Measurements from ENCODE around the gene RAE1. TPM values are rescaled to one million over a fixed set of nuclear protein-coding genes. Genes with fewer than 3 reads are reported as not detected.

RAE1 gene
- polyA plus RNA-seq, 2 donors: 8.6 to 25.0 TPM

- H3K36me3 ChIP-seq (ENCODE audit: control insufficient read depth in 2 of 2, insufficient read depth in 2 of 2, low read length in 1 of 2): peaks cover 13 to 47% of the 10 kb centered on the region in 2 donors
- no peak overlapping the region for H3K4me3 ChIP-seq (ENCODE audit: low read depth in 1 of 2, low read length in 2 of 2)
- H3K4me1 ChIP-seq (ENCODE audit: control insufficient read depth in 2 of 2, insufficient read depth in 2 of 2, low read length in 1 of 2): no peaks in the 10 kb centered on the region
- H3K27ac ChIP-seq (ENCODE audit: low read depth in 2 of 2, low read length in 1 of 2): no peak overlapping the region
- H3K27me3 ChIP-seq (ENCODE audit: control insufficient read depth in 1 of 2, insufficient read depth in 2 of 2, low read length in 2 of 2): no peaks in the 10 kb centered on the region
- WGBS, 2 donors: 90 to 93% methylated on average over 10 of the region's 10 CpGs
- no peaks in the 10 kb centered on the region for H3K9me3 ChIP-seq (ENCODE audit: control insufficient read depth in 2 of 2, insufficient read depth in 1 of 2, low read depth in 1 of 2, low read length in 1 of 2)
Measured at GRCh38 chr20:57375652-57376230, 24.7 kb downstream of the RAE1 start.

GRCh38 chr20:57377350-57377749 is 26.3 kb downstream of the RAE1 start:
- WGBS, 2 donors: 84 to 86% methylated on average over 13 of the region's 13 CpGs

GRCh38 chr20:57378107-57378506 is 27.1 kb downstream of the RAE1 start:
- no peaks in the 10 kb centered on the region for H3K9me3 ChIP-seq (ENCODE audit: control insufficient read depth in 2 of 2, insufficient read depth in 1 of 2, low read depth in 1 of 2, low read length in 1 of 2)
- WGBS, 2 donors: 88 to 89% methylated on average over 16 of the region's 16 CpGs
- no peaks in the 10 kb centered on the region for H3K4me1 ChIP-seq (ENCODE audit: control insufficient read depth in 2 of 2, insufficient read depth in 2 of 2, low read length in 1 of 2)
- no peak overlapping the region for H3K4me3 ChIP-seq (ENCODE audit: low read depth in 1 of 2, low read length in 2 of 2)
- H3K27ac ChIP-seq (ENCODE audit: low read depth in 2 of 2, low read length in 1 of 2): no peak overlapping the region
- H3K27me3 ChIP-seq (ENCODE audit: control insufficient read depth in 1 of 2, insufficient read depth in 2 of 2, low read length in 2 of 2): no peaks in the 10 kb centered on the region
- peaks cover 13 to 34% of the 10 kb centered on the region in 2 donors for H3K36me3 ChIP-seq (ENCODE audit: control insufficient read depth in 2 of 2, insufficient read depth in 2 of 2, low read length in 1 of 2)

More at GRCh38 chr20:57377350-57377749, 26.3 kb downstream of the RAE1 start:
- Histone ChIP-seq H3K27ac (ENCODE audit: low read depth in 2 of 2, low read length in 1 of 2) (no peak overlapping the region), H3K36me3 (ENCODE audit: control insufficient read depth in 2 of 2, insufficient read depth in 2 of 2, low read length in 1 of 2) (peaks cover 13 to 38% of the 10 kb centered on the region in 2 donors), H3K4me3 (ENCODE audit: low read depth in 1 of 2, low read length in 2 of 2) (no peak overlapping the region), H3K4me1 (ENCODE audit: control insufficient read depth in 2 of 2, insufficient read depth in 2 of 2, low read length in 1 of 2) (no peaks in the 10 kb centered on the region), H3K27me3 (ENCODE audit: control insufficient read depth in 1 of 2, insufficient read depth in 2 of 2, low read length in 2 of 2) (no peaks in the 10 kb centered on the region), H3K9me3 (ENCODE audit: control insufficient read depth in 2 of 2, insufficient read depth in 1 of 2, low read depth in 1 of 2, low read length in 1 of 2) (no peaks in the 10 kb centered on the region)

GRCh38 chr20:57378646-57379262 is 27.7 kb downstream of the RAE1 start:
- 79 to 87% methylated on average over 4 of the region's 4 CpGs for WGBS, 2 donors
- Histone ChIP-seq H3K9me3 (ENCODE audit: control insufficient read depth in 2 of 2, insufficient read depth in 1 of 2, low read depth in 1 of 2, low read length in 1 of 2) (no peaks in the 10 kb centered on the region), H3K27me3 (ENCODE audit: control insufficient read depth in 1 of 2, insufficient read depth in 2 of 2, low read length in 2 of 2) (no peaks in the 10 kb centered on the region), H3K27ac (ENCODE audit: low read depth in 2 of 2, low read length in 1 of 2) (no peak overlapping the region), H3K4me1 (ENCODE audit: control insufficient read depth in 2 of 2, insufficient read depth in 2 of 2, low read length in 1 of 2) (no peaks in the 10 kb centered on the region), H3K36me3 (ENCODE audit: control insufficient read depth in 2 of 2, insufficient read depth in 2 of 2, low read length in 1 of 2) (peaks cover 13 to 30% of the 10 kb centered on the region in 2 donors), H3K4me3 (ENCODE audit: low read depth in 1 of 2, low read length in 2 of 2) (no peak overlapping the region)

GRCh38 chr20:57379263-57379647 is 28.2 kb downstream of the RAE1 start:
- H3K4me1 ChIP-seq (ENCODE audit: control insufficient read depth in 2 of 2, insufficient read depth in 2 of 2, low read length in 1 of 2): no peaks in the 10 kb centered on the region
- no peak overlapping the region for H3K27ac ChIP-seq (ENCODE audit: low read depth in 2 of 2, low read length in 1 of 2)
- H3K36me3 ChIP-seq (ENCODE audit: control insufficient read depth in 2 of 2, insufficient read depth in 2 of 2, low read length in 1 of 2): peaks cover 13 to 27% of the 10 kb centered on the region in 2 donors
- WGBS, 2 donors: 80 to 83% methylated on average over 5 of the region's 5 CpGs
- H3K4me3 ChIP-seq (ENCODE audit: low read depth in 1 of 2, low read length in 2 of 2): no peak overlapping the region
- no peaks in the 10 kb centered on the region for H3K9me3 ChIP-seq (ENCODE audit: control insufficient read depth in 2 of 2, insufficient read depth in 1 of 2, low read depth in 1 of 2, low read length in 1 of 2)
- H3K27me3 ChIP-seq (ENCODE audit: control insufficient read depth in 1 of 2, insufficient read depth in 2 of 2, low read length in 2 of 2): no peaks in the 10 kb centered on the region

GRCh38 chr20:57380081-57380750 is 29.2 kb downstream of the RAE1 start:
- no peaks in the 10 kb centered on the region for H3K4me1 ChIP-seq (ENCODE audit: control insufficient read depth in 2 of 2, insufficient read depth in 2 of 2, low read length in 1 of 2)
- no peak overlapping the region for H3K27ac ChIP-seq (ENCODE audit: low read depth in 2 of 2, low read length in 1 of 2)
- WGBS, 2 donors: 81 to 83% methylated on average over 10 of the region's 10 CpGs
- no peak overlapping the region for H3K4me3 ChIP-seq (ENCODE audit: low read depth in 1 of 2, low read length in 2 of 2)
- no peaks in the 10 kb centered on the region for H3K9me3 ChIP-seq (ENCODE audit: control insufficient read depth in 2 of 2, insufficient read depth in 1 of 2, low read depth in 1 of 2, low read length in 1 of 2)
- H3K27me3 ChIP-seq (ENCODE audit: control insufficient read depth in 1 of 2, insufficient read depth in 2 of 2, low read length in 2 of 2): no peaks in the 10 kb centered on the region
- peaks cover 10 to 21% of the 10 kb centered on the region in 2 donors for H3K36me3 ChIP-seq (ENCODE audit: control insufficient read depth in 2 of 2, insufficient read depth in 2 of 2, low read length in 1 of 2)

GRCh38 chr20:57381596-57382503 is 30.8 kb downstream of the RAE1 start:
- Histone ChIP-seq H3K27ac (ENCODE audit: low read depth in 2 of 2, low read length in 1 of 2) (no peak overlapping the region), H3K4me1 (ENCODE audit: control insufficient read depth in 2 of 2, insufficient read depth in 2 of 2, low read length in 1 of 2) (peaks cover 0 to 2% of the 10 kb centered on the region in 2 donors), H3K9me3 (ENCODE audit: control insufficient read depth in 2 of 2, insufficient read depth in 1 of 2, low read depth in 1 of 2, low read length in 1 of 2) (no peaks in the 10 kb centered on the region), H3K36me3 (ENCODE audit: control insufficient read depth in 2 of 2, insufficient read depth in 2 of 2, low read length in 1 of 2) (peaks cover 7 to 13% of the 10 kb centered on the region in 2 donors), H3K27me3 (ENCODE audit: control insufficient read depth in 1 of 2, insufficient read depth in 2 of 2, low read length in 2 of 2) (no peaks in the 10 kb centered on the region), H3K4me3 (ENCODE audit: low read depth in 1 of 2, low read length in 2 of 2) (no peak overlapping the region)
- WGBS, 2 donors: 48% methylated on average over 20 of the region's 20 CpGs

- Histone ChIP-seq H3K27ac (ENCODE audit: low read depth in 2 of 2, low read length in 1 of 2) (no peak overlapping the region), H3K36me3 (ENCODE audit: control insufficient read depth in 2 of 2, insufficient read depth in 2 of 2, low read length in 1 of 2) (peaks cover 4 to 7% of the 10 kb centered on the region in 2 donors), H3K4me1 (ENCODE audit: control insufficient read depth in 2 of 2, insufficient read depth in 2 of 2, low read length in 1 of 2) (peaks cover 0 to 2% of the 10 kb centered on the region in 2 donors), H3K4me3 (ENCODE audit: low read depth in 1 of 2, low read length in 2 of 2) (no peak overlapping the region), H3K9me3 (ENCODE audit: control insufficient read depth in 2 of 2, insufficient read depth in 1 of 2, low read depth in 1 of 2, low read length in 1 of 2) (no peaks in the 10 kb centered on the region), H3K27me3 (ENCODE audit: control insufficient read depth in 1 of 2, insufficient read depth in 2 of 2, low read length in 2 of 2) (no peaks in the 10 kb centered on the region)
- WGBS, 2 donors: 83 to 87% methylated on average over 5 of the region's 5 CpGs
Measured at GRCh38 chr20:57382516-57382915, 31.5 kb downstream of the RAE1 start.

Measured in esophagus (tissue), 2 donors.